Esophagus mucosa (tissue), 1 donor: ENCODE data around the gene CMSS1. TPM values are rescaled to one million over a fixed set of nuclear protein-coding genes. Genes with fewer than 3 reads are reported as not detected.

ENCODE experiments used
- ATAC-seq: fragments of 200-7000 bp; cut with Tn5 transposase; one replicate; pipeline ENCODE4 v1.9.1; 2020
- total RNA-seq: library from RNA; stranded (reverse); gene quantifications from one replicate; pipeline ENCODE4 v1.2.4, GENCODE V29; 2023
- donor health status: DM: yes; HTN: yes; CAD: no.

Gene CMSS1
- total RNA-seq, 1 donor from 2014 or later, result 24.5 TPM

DNA sequence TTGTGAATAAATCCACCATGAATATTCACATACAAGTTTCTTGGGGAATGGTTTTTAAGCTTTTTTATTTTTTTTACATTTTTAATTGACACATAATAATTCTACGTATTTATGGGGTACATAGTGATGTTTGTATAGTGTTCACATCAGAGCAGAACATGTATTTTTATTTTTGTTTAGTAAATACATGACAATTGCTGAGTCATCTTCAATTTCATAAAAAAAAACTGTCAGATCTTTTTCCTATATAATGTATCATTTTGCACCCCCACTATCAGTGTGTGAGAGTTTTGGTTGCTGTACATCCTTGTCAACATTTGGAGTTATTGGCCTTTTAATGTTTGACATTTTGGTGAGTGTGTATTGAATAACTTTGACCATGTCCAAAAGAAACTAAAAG lies 336.5 kb downstream of the CMSS1 start:
- no peak for ATAC-seq

DNA sequence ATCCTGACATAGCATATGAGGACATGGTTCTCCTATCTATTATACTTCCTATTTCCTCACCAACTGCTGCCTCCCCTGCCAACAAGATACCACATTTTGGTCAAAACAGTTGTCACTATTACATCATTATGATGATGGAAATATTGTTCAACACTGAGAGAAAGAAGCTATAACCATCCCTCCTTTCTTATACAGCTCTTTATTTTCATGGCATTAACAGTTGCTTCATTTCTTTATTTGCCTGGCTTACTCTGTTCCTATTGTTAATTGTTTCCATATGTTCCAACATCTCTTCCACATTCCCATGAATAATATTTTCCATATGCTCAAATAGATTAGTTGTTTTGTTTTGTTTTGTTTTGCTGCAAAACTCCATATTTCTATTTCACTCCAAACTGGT lies 337.5 kb downstream of the CMSS1 start:
- ATAC-seq, result no peak

DNA sequence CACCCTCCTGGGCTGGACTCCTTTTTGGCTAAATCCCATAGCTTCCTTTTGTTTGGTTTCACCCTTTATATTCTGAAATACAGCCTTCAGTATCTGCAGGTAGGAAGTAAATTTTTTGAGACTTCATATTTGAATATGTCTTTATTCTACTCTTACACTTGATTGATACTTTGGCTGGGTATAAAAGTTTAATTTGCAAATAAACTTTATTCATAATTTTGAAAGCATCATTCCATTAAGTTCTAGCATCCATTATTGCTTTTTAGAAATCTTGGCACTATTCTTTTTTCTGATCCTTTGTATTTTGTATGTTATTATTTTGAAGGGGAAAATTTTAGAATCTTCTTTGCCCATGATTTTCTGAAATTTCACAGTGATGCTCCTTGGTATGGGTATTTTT lies 337.9 kb downstream of the CMSS1 start:
- no peak for ATAC-seq

DNA sequence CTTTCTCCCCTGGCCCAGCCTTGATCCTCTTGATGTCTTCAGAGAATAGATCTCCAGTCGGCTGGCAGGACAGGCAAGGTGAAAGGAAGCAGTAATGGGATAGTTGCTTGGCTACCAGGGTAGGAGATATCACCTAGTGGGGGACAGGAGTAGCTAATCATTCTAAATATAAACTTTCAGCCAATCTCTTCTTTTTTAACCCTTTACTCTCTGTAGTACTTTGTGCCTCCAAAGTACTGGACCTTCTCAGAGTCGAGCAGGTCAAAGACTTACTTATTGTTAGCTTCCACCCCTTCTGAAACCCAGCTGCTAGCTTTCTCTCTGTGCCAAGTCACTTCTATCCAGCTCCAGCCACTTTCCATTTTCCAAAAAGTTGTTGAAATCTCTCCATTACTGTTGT lies 340.0 kb downstream of the CMSS1 start:
- ATAC-seq, result no peak

DNA sequence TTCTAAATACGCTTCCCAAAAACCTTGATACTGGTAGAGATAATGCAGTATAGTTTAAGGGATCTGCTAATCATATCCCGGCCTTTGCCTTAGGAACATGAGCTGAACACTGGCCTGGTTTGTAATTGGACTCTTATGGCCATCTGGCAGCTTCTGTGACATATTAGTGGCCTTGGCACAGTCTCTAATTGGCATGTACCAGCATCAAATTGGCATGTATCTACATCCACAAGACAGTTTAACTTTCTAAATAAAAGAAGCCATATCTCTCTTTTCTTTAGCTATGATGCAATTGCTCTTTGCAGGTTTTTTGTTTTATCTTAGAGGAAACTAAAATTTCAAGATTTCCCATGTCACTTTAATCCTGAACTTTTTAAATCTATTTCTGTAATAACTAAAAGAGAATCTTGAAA lies 341.3 kb downstream of the CMSS1 start:
- ATAC-seq, result no peak

DNA sequence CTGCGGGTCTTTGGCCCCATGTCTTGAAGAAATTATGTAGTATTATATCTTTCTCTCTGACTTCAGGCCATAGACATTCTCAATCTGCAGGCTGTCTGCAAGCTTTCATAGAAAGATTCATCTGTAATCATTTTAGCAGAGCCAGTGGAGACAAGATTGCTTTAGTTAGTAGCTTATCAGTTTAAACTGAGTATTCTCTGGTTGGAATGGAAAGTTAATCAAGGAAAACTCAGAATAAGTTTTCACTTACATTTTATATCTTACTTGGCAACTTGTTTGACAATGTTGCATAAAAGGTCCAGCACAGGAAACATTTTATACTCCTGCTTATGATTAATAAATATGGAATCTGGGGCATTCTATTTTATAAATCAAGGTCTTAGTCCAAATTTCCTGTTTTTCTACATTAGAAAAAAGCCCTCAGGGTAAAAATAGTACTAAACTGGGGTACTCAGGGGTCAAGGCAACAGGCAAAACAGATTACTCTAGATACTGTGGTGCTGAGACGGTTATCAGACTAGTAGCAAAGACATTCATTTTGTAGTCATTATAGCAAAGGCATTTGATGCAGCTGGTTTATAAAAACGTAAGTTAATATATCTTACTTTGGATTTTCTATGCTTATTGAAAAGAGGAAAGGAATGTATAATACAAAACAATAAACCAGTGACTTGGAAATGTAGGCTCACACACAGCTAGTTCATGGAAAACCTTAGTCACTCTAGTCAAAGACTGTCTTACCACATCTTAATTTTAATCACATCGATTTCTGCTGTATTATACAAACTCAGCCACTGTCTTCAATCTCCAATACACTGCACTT lies 341.9 kb downstream of the CMSS1 start:
- ATAC-seq, result no peak

DNA sequence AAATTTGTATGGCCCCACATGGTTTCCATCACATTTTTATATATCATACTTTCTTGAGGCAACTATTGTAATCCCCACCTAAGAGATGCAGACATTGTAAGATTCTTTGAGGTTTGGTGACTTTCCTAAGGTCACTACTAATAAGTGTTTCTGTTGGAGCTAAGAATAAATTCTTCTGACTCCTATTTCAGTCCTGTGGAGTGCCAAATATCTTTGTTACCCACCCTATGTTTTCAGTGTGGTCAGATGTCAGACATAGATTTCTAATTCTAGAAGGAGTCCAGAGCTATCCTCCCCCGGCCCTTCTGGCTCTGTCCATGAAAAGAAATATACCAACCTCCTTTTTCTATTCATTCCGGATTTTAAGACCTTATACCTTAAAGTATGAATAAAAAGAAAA lies 342.9 kb downstream of the CMSS1 start:
- no peak for ATAC-seq

DNA sequence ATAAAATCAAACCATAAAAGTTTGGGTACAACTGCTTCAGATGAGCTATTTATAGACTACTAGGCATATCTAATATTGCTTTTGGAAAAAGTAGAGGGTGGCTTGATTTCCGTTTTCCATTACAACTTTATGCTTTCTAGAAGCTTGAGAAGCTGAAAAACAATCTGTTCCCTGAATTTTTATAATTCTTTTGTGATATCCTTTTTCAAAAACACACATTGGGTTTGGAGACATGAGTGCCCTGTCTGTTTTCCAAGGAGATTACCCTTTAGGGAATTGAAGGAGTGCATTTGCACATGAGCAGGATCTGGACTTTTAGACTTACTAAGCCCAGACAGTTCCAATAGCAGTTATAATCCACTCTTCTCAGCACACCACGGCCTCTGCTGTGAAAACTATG lies 346.1 kb downstream of the CMSS1 start:
- ATAC-seq, result no peak

DNA sequence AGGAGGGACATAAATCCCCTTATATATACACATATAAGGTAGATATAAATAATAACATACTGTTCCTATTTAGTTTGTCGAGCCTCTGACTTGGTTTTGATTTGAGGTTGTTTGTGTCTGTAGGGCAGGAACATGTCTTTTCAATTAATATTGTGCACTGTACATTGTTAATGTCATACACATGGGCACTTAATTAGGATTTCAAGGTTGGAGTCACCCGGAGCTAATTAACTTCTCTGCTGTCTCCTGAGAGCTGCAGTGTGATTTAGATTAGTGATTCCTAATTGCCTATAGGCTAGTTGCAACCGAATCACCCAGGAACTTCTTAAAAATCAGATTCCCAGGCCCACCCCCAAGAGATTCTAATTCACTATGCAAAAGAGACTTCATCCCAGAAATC lies 347.1 kb downstream of the CMSS1 start:
- no peak for ATAC-seq

DNA sequence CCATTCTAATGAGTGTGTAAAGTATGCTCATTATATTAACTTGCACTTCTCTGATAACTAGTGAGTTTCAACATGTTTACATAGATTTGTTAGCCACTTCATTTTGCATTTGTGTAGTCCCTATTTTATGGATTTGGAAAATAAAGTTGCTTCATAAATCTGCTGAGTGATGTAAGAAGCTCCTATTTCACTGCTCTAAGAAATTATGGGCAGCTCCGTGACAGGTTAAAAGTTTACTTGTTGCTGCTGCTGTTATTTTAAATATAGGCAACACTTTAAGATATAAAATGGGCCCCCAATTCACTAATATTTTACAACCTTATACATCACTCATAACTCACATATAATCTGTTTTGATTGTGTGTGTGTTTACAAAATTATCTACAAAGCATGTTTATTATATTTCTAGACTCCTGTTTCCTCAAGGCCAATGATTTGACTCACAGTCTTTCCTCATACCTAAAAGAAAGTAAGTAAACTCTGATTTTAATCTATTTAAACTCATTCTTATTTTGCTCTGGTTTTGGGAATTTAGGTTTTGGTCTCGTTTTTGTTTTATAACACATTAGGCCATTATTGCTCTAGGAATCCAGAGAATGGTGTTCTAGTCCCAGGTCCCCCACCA lies 348.4 kb downstream of the CMSS1 start:
- ATAC-seq, result no peak

DNA sequence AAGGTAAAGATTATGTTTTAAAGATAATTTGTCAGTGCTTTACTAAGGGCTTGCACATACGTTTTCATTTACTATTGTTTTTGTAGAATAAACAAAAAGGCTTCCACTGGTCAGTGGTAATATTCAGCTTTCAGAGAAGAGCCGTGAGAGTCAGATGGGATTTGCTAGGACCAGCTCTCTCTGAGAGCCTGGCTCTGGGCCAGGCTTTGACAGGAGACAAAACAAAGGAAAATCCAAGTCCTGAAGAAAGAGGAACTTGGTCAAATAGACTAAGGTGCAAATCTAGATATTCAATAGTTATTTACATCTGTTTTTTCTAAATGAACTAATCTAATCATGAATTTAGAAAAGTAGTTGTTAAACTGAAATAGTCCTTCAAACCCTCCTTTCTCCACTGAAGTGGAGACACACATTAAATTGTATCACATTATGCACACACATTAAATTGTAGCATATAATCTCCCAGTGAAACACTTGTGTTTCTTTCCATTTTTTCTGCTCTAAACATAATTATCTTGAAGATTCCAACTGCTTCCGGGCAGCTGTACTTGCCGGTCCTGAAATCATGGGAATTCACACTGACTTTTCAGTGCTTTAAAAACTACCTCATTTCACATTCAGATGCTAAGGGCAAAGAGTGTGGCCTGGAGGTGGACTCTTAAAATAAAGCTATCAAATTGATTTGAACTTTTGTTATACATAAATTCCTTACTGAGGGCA lies 351.7 kb downstream of the CMSS1 start:
- ATAC-seq, result no peak

DNA sequence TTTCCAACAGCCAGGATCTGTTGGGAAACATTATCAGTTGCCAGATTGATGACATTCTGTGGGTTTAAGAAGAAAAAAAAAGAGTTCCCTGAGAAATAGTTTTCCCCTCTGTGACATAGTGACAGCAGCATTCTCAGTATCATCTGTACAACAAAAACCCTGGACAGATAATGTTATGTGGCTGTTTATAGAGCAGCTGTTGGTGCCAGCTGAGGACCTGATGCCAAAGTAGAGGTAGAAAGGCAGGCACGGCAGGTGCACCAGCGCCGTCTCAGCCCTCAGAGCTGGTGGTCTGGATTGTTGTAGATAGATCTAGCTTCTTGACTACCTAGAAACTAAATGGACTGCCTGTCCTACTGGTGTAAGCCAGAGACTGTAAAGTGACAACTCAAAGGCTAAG lies 352.8 kb downstream of the CMSS1 start:
- no peak for ATAC-seq

DNA sequence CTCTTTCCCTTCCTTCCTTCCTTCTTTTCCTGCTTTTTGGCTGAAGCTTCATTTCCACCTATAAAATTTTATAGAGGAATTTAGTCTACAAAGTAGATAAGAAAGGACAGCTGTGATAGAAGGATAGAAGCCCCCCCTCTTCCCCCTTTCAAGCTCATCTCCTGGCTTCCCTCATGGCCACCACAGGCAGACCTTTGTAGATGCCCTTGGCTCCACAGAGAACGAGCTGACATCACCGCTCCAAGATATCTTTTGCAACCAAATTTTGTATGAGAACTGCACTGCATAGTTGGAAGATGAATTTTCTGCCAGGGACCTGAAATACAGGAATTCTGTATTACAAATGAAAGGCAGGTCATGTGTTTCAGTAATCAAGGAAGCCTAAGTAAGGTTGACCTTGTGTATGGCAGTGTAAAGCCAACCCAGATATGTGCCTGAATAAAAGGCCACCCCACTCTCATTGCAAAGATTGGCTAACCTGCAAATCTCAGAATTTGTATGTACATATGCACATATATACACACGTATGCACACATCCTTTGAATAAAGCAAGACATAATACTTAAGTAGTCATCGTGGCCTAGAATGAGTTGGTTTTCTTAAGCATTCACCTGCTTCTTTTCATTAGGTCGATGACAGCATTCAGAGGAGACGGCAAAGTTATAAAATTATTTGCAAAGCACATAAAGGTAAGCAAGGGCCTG lies 353.7 kb downstream of the CMSS1 start:
- peak; percentile 33 for ATAC-seq

DNA sequence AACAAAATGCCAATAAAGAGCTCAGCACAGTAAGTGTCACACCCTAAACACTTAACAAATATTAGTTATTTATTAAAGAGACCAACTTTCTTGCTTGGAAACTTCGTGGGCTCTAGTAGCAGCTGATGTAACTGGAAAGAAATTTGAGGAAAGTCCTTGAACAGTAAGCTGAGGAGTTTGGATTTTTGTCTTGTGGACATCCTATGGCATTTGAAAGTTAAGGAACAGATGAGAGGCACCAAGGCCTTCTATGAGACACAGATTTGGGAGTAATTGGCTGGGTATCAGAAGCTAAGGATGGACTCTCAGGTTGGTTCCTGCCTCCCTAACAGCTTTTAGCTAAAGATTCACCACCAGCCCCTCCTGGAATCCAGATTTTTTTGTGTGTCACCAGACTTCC lies 356.3 kb downstream of the CMSS1 start:
- ATAC-seq, result no peak

DNA sequence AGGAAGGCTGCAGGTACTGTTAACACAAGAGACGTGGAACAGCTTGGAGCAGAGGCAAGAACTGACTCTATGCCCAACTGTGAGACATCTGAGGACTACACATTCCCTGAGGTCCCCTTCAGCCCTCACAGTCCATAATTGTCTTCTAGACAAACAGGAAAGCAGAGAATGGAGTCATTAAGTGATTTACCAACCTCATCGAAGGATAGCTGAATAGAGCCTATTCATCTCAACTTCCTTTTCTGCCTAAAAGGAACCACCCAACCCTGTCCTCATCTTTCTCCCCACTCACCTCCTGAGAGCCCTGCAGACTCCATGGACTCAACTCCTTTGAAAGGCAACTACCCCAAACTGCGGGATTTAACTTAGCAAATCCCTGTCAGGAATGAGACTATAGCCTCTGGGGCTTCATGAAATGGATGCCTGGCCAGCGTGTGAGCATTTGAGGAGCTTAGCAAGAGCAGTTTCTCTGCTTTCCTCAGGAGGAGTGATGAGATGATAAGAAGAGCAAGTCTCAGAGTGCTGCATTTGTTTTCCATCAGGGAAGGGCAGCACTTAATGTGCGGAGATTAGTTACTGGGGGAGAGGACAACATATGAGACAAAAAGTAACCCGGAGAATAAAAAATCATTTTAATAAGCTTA lies 358.1 kb downstream of the CMSS1 start:
- no peak for ATAC-seq

DNA sequence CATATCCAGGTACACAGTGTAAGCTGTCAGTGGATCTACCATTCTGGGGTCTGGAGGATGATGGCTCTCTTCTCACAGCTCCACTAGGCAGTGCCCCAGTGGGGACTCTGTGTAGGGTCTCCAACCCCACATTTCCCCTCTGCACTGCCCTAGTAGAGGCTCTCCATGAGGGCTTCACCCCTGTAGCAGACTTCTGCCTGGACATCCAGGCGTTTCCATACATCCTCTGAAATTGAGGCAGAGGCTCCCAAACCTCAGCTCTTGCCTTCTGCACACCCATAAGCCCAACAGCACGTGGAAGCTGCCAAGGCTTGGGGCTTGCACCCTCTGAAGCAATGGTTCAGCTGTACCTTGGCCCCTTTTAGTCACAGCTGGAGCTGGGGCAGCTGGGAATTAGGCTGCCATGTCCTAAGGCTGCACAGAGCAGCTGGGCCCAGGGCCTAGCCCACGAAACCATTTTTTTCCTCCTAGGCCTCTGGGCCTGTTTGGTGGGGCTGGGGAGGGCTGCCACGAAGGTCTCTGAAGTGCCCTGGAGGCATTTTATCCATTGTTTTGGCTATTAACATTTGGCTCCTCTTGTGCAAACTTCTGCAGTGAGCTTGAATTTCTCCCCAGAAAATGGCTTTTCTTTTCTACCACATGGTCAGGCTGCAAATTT lies 362.2 kb downstream of the CMSS1 start:
- no peak for ATAC-seq

DNA sequence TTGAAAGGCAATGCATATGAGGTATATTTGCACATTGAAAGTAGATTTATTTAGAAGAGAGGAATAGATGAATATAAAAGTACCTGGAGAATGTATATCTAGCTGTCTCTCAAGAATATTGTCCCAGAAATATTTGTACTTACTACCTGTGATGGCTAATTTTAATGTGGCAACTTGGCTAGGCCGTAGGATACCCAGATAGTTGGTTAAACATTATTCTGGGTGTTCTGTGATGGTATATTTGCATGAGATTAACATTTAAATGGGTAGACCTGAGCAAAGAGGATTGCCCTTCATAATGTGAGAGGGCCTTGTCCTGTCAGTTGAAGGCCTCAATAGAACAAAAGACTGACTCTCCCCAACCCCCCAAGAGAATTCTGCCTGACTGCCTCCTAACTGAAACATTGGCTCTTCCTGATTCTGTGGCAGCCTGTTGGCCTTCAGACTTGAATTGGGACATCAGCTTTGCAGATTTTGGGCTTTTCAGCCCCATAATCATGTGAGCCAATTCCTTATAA lies 366.0 kb downstream of the CMSS1 start:
- ATAC-seq, result no peak

DNA sequence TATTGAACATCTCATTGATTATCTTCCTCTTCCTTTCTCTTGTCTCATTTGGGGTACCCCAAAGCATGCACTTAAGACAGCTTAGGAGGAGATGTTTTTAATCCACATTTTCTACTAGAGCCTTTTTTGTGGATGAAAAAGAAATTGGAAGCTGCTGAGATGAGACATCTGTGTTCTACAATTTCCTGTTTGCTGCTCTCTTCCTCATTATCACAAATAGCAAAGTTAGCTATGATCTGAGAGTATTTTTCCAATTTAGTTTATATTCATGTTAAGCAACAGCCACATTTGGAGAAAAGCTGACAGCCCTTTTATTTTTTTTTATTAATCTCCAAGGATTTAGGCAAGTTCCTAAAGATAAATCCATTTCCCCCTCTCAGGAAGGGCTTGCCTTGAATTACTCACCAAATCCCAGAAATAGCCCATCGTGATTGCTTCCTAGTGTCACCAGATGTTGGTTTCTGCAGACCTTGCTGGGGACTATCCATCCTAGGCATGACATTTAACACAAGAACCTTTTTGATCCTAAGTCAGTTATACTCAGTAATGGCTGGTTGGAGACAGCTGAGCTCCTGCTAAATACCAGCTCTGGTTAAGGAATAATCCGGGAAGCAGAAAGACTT lies 367.4 kb downstream of the CMSS1 start:
- ATAC-seq, result no peak

DNA sequence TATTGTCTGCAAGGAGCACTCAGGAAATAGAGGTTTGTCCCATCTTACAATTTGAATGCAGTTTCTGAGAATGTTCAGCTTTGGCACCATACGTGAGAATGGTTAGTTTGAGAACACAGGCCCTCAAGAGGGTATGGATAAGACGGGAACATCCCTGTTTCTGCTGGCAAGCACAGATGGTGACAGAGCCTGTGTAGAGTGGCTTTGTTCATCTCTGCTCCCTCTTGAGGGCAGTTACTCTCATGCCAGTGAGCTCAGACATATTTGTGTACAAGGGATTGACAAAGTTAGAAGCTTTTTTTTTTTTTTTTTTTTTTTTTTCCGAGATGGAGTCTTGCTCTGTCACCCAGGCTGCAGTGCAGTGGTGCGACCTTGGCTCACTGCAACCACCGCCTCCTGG lies 368.2 kb downstream of the CMSS1 start:
- ATAC-seq, result no peak

DNA sequence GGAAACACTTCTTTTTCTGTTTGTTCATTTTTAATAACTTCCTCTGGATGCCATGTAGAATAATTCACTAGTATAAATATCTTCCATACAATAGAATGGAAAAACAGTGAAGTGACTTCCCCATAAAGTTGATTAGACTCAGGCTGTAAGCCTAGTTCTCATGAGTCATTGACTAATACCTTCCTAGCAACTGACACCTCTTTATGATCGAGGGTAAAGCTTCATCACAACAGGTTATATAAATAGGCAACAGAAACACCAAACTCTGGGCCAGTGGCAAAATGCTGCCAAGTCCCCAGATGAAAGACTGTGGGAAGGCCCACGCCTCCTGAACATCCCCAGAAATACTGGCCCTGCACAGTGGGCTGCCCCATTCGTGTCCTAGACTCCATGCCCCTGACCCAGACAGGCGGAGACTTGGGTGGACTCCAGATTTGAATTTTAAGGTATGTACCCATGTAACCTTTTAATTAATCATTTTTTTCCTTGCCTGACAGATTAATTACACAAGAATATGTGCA lies 371.8 kb downstream of the CMSS1 start:
- no peak for ATAC-seq

DNA sequence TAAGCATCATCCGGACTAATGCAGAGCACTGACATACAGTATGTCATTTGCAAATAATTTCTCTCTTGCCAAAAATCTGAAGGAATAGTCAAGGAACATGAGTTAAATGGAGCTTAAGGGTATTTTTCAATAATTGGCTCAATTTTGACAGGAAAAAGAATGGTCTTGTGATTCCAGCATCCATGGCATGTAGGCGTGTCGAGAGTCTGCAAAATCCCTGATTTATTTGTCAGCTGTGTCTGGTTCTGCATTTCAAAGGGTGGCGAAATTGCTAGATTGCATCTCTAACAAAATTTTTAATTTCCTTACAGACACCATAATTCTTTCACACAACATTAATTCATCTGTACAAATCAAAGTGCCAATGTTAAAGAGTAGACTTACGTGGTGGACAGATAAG lies 377.7 kb downstream of the CMSS1 start:
- ATAC-seq, result no peak
